Measurements from ENCODE around the gene CLIC4.

Gene CLIC4

DNA sequence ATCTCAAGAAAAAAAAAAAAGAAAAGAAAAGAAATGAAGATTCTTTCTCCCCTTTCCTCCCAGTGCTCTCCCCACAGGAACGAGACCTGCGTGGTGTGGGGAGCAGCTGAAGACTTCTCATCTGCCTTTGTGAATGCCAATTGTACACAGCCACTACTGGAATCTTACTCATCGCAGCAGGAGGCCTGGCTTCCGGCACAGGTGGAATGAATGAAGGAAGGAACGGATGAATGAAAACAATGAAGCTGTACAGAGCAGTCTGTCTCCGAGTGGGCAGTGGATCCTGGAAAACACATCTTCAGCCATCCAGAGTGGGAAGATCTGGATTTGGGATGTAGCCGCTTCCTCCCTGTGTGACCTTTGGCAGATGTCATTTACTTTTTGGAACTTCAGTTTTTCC lies 119.9 kb downstream of the CLIC4 start:
- Histone ChIP-seq H3K27me3 (peaks cover 0 to 74% of the 10 kb centered on the region in 2 donors), H3K27ac (no peak overlapping the region), H3K9me3 (no peaks in the 10 kb centered on the region), H3K4me1 (no peaks in the 10 kb centered on the region), H3K36me3 (no peaks in the 10 kb centered on the region), H3K4me3 (no peak overlapping the region)
- intact Hi-C loops (cut with DNase I; ENCODE audit: low total_unique reads): loop anchor here (10.0 kb wide), 1 partner anchor 240 kb away; no protein-coding TSS in a partner anchor
- peak in 1 of 2 donors; percentile 21 for DNase-seq
- TF ChIP-seq, protein P1, sequence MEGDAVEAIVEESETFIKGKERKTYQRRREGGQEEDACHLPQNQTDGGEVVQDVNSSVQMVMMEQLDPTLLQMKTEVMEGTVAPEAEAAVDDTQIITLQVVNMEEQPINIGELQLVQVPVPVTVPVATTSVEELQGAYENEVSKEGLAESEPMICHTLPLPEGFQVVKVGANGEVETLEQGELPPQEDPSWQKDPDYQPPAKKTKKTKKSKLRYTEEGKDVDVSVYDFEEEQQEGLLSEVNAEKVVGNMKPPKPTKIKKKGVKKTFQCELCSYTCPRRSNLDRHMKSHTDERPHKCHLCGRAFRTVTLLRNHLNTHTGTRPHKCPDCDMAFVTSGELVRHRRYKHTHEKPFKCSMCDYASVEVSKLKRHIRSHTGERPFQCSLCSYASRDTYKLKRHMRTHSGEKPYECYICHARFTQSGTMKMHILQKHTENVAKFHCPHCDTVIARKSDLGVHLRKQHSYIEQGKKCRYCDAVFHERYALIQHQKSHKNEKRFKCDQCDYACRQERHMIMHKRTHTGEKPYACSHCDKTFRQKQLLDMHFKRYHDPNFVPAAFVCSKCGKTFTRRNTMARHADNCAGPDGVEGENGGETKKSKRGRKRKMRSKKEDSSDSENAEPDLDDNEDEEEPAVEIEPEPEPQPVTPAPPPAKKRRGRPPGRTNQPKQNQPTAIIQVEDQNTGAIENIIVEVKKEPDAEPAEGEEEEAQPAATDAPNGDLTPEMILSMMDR (IDR thresholded peaks at IDR 0.05): no peak

DNA sequence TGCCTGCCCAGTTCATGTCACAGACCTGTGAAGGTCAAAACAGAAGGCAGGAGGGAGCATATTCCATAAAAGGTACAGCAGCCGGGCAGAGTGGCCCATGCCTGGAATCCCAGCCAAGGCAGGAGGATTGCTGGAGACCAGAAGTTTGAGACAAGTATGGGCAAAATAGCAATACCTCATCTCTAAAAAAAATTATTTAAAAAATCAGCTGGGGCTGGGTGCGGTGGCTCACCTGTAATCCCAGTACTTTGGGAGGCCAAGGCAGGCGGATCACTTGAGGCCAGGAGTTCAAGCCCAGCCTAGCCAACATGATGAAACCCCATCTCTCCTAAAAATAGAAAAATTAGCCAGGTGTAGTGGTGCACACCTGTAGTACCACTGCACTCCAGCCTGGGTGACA lies 120.3 kb downstream of the CLIC4 start:
- Histone ChIP-seq H3K27me3 (peaks cover 0 to 78% of the 10 kb centered on the region in 2 donors), H3K9me3 (no peaks in the 10 kb centered on the region), H3K27ac (no peak overlapping the region), H3K4me3 (no peak overlapping the region), H3K36me3 (no peaks in the 10 kb centered on the region), H3K4me1 (no peaks in the 10 kb centered on the region)
- intact Hi-C loops (cut with DNase I; ENCODE audit: low total_unique reads): loop anchor here (10.0 kb wide), 1 partner anchor 239 kb away; no protein-coding TSS in a partner anchor
- DNase-seq: peak in 1 of 2 donors; percentile 24
- TF ChIP-seq, protein P1 (IDR thresholded peaks at IDR 0.05): no peak

DNA sequence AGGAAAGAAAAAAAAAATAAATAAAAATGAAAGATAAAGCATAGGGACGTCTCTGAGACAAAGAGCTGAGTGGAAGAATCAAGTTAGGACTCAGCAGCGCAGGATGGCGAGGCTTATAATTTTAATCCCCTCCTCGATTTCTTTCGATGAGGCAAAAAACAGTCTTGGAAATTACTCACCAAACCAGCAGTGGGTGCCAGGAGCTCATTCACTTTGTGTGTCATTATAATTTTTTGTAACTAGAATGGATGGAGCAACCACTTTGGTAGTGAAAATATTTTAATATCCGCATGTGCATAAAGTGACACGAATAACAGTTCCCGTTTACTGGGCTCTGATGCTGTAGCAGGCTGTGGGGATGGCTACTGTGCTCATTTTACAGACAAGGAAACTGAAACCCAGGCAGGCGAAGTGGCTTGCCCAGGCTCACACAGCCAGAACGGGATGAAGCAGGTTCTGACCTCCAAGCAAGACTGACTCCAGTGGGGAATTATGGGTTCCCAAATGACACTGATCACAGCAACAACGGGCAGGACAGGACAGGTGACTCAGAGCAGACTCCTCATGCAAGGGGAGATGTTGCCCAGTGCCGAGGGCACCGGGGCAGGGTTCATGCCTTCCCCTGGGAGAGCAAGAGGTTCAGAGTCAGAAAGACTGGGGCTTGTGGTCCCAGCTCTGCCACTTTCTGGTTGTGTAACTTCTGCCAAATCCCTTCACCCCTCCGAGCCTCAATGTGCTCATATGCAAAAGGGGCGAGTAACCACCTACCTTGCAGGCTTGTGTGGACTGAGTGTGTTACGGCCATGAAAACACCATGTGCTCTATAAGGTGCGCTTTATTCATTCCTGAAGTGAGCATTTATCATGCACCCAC lies 121.2 kb downstream of the CLIC4 start:
- Histone ChIP-seq H3K27ac (no peak overlapping the region), H3K36me3 (no peaks in the 10 kb centered on the region), H3K27me3 (peaks cover 0 to 80% of the 10 kb centered on the region in 2 donors), H3K9me3 (no peaks in the 10 kb centered on the region), H3K4me1 (no peaks in the 10 kb centered on the region), H3K4me3 (no peak overlapping the region)
- DNase-seq: peak in 1 of 2 donors; percentile 29
- intact Hi-C loops (cut with DNase I; ENCODE audit: low total_unique reads): loop anchor here (10.0 kb wide), 1 partner anchor 238 kb away; no protein-coding TSS in a partner anchor
- TF ChIP-seq, protein P1 (IDR thresholded peaks at IDR 0.05): no peak

DNA sequence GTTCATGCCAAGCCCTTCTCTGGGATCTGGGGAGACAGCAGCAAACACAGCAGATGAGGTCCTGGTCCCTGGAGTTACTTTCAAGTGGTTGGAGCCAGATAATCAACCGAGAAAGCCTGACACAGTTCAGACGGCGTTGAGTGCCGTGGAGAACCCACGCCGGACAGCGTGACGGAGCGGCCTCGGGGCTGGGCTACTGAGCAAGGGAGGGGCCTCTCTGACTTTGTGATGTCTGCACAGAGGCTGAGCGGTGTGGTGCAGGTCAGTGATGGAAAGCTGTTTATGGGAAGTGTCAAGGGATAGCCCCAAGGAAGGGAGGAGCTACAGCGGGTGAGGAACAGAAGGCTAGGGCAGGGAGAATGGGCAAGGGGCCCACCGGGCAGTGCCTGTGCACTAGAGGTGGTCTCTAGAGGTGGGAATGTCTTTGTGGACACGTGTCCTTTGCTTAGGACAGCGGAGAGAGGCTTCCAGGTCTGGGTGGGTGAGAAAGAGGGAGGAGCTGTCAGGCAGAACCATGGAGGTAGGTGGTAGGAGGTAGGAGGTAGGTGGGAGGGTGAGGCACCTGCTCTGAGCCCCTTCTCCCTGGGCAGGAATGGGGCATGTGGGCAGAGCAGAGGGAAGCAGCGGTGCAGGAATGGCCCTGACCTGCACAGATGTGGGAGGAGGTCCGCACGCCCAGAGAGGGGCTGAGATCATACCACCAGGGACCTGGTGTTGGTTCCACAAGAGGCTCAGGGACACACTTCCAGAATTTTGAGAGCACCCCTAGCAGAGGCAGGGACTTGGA lies 122.0 kb downstream of the CLIC4 start:
- H3K4me3 ChIP-seq: no peak overlapping the region
- no peaks in the 10 kb centered on the region for H3K9me3 ChIP-seq
- intact Hi-C loops (cut with DNase I; ENCODE audit: low total_unique reads): loop anchor here (10.0 kb wide), 1 partner anchor 238 kb away; no protein-coding TSS in a partner anchor
- no peak overlapping the region for H3K27ac ChIP-seq
- peak in 1 of 2 donors; percentile 58 for DNase-seq
- H3K27me3 ChIP-seq: peaks cover 0 to 76% of the 10 kb centered on the region in 2 donors
- no peaks in the 10 kb centered on the region for H3K4me1 ChIP-seq
- no peaks in the 10 kb centered on the region for H3K36me3 ChIP-seq
- TF ChIP-seq, protein P1 (IDR thresholded peaks at IDR 0.05): no peak

DNA sequence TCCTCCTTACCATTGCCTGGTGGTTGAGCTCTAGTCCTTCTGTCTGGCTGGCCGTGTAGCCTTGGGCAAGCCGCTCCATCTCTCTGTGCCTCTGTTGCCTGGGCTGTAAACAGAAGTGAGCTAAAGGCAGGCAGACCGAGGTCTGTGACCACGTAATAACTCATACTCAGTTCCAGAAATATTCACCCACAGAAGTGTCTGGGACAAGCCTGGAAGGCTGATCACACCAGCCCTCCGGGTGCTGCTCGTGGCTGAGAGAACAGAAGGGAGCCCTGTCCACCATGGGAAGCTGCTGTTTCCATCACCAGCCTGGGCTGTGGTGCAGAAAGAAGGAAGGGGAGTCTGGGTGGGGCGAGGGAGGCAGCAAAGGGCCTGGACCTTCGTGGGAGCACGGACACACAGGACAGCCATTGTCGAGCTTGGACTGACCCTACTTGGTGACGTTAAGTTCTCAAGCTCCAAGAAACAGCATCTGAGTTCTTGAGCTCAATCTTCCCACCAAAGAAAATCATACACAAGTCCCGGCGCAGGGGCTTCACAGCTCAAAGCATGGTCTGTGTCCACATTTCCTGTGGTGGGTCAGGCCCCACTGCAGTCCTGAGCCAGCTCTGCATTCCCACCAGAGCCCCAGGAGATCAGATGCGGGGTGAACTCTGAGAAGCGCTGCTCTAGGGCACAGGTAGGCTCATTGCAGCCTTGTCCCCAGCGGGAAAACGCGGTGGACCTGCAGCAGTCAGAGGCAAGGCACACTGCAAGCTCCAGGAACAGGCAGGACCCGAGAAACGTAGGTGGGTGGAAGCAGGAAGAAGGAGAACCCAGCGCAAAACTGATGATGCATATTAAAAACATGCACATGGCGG lies 123.0 kb downstream of the CLIC4 start:
- TF ChIP-seq, protein P1 (IDR thresholded peaks at IDR 0.05): no peak
- Histone ChIP-seq H3K4me3 (no peak overlapping the region), H3K27ac (no peak overlapping the region), H3K27me3 (peaks cover 0 to 67% of the 10 kb centered on the region in 2 donors), H3K4me1 (no peaks in the 10 kb centered on the region), H3K36me3 (no peaks in the 10 kb centered on the region), H3K9me3 (no peaks in the 10 kb centered on the region)
- peak in 1 of 2 donors; percentile 55 for DNase-seq
- intact Hi-C loops (cut with DNase I; ENCODE audit: low total_unique reads): loop anchor here (10.0 kb wide), 1 partner anchor 237 kb away; no protein-coding TSS in a partner anchor

Data from tibial artery (tissue), 4 donors.